Measurements from ENCODE around the gene LZTR1.

Gene LZTR1

GRCh38 chr22:21018314-21018713 is 36.2 kb downstream of the LZTR1 start:
- no peak for TF ChIP-seq REST (IDR thresholded peaks at IDR 0.05; ENCODE audit: low read depth)

- peak; percentile 44 for TF ChIP-seq RAD21 (IDR thresholded peaks at IDR 0.05; ENCODE audit: low read depth)
- TF ChIP-seq USF1 (IDR thresholded peaks at IDR 0.05) = no peak
Observed at GRCh38 chr22:21020802-21021429, 38.8 kb downstream of the LZTR1 start.

GRCh38 chr22:21022507-21022906 is 40.4 kb downstream of the LZTR1 start:
- TF ChIP-seq NFIC (IDR thresholded peaks at IDR 0.05) (no peak), USF1 (IDR thresholded peaks at IDR 0.05) (no peak), CEBPB (IDR thresholded peaks at IDR 0.05) (no peak), EGR1 (IDR thresholded peaks at IDR 0.05) (no peak), MAX (IDR thresholded peaks at IDR 0.05) (no peak), RAD21 (IDR thresholded peaks at IDR 0.05; ENCODE audit: low read depth) (no peak), REST (IDR thresholded peaks at IDR 0.05; ENCODE audit: low read depth) (no peak), TAF1 (IDR thresholded peaks at IDR 0.05; ENCODE audit: low read depth) (no peak), ZBTB7A (IDR thresholded peaks at IDR 0.05; ENCODE audit: low read depth) (no peak), TEAD4 (IDR thresholded peaks at IDR 0.05) (no peak), TCF12 (IDR thresholded peaks at IDR 0.05; ENCODE audit: low read depth) (no peak), EP300 (IDR thresholded peaks at IDR 0.05; ENCODE audit: borderline replicate concordance) (no peak), YY1 (IDR thresholded peaks at IDR 0.05; ENCODE audit: low read depth) (no peak), CREB1 (IDR thresholded peaks at IDR 0.05; ENCODE audit: low read depth) (no peak)

GRCh38 chr22:21022955-21023614 is 41.0 kb downstream of the LZTR1 start:
- TF ChIP-seq EGR1 (IDR thresholded peaks at IDR 0.05) = no peak
- no peak for TF ChIP-seq USF1 (IDR thresholded peaks at IDR 0.05)
- TF ChIP-seq TEAD4 (IDR thresholded peaks at IDR 0.05) = no peak

- TF ChIP-seq EGR1 (IDR thresholded peaks at IDR 0.05) = no peak
- TF ChIP-seq ZBTB7A (IDR thresholded peaks at IDR 0.05; ENCODE audit: low read depth) = no peak
- no peak for TF ChIP-seq CEBPB (IDR thresholded peaks at IDR 0.05)
- no peak for TF ChIP-seq EP300 (IDR thresholded peaks at IDR 0.05; ENCODE audit: borderline replicate concordance)
- TF ChIP-seq RAD21 (IDR thresholded peaks at IDR 0.05; ENCODE audit: low read depth) = no peak
- no peak for TF ChIP-seq REST (IDR thresholded peaks at IDR 0.05; ENCODE audit: low read depth)
- TF ChIP-seq MAX (IDR thresholded peaks at IDR 0.05) = no peak
- no peak for TF ChIP-seq YY1 (IDR thresholded peaks at IDR 0.05; ENCODE audit: low read depth)
- TF ChIP-seq CREB1 (IDR thresholded peaks at IDR 0.05; ENCODE audit: low read depth) = no peak
- no peak for TF ChIP-seq FOXM1 (IDR thresholded peaks at IDR 0.05; ENCODE audit: borderline replicate concordance, low read depth)
- no peak for TF ChIP-seq TAF1 (IDR thresholded peaks at IDR 0.05; ENCODE audit: low read depth)
- TF ChIP-seq USF1 (IDR thresholded peaks at IDR 0.05) = no peak
- no peak for TF ChIP-seq NFIC (IDR thresholded peaks at IDR 0.05)
- TF ChIP-seq TEAD4 (IDR thresholded peaks at IDR 0.05) = no peak
Observed at GRCh38 chr22:21025266-21025665, 43.2 kb downstream of the LZTR1 start.
